ENCODE results near the gene PRKACA. TPM values are rescaled to one million over a fixed set of nuclear protein-coding genes. Genes with fewer than 3 reads are reported as not detected.

The PRKACA gene
- polyA plus RNA-seq, 2 of the 4 experiments (the other 2 are of a cell fraction) = 10.0 to 40.9 TPM

DNA sequence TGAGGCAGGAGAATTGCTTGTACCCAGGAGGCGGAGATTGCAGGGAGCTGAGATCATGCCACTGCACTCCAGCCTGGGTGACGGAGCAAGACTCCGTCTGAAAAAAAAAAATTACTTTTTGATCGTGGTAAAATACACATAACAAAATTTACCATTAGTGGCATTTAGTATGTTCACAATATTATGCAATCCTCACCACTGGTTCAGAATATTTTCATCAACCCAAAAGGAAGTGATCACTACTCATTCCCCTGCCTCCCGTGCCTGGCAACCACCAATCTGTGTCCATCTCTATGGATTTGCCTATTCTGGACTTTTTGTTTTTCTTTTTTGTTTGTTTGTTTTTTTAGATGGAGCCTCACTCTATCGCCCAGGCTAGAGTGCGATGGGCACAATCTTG lies 54.5 kb downstream of the PRKACA start:
- ChIA-PET POLR2A (no interaction called here), CTCF (interaction anchor here (1.1 to 8.8 kb wide), 3 partner anchors 8 to 183 kb away, joined by 3 to 93 read pairs (median 3); partner anchors contain the start of gene MISP3)
- no peak for TF ChIP-seq JUNB (IDR thresholded peaks at IDR 0.05)
- TF ChIP-seq RCOR1 (IDR thresholded peaks at IDR 0.05; ENCODE audit: low read depth, low read length) = no peak
- TF ChIP-seq KDM1A (IDR thresholded peaks at IDR 0.05; ENCODE audit: low read depth) = no peak
- TF ChIP-seq HOXB13 (CRISPR knock-in tag; IDR thresholded peaks at IDR 0.05; ENCODE audit: low read depth) = no peak
- TF ChIP-seq, protein P1, sequence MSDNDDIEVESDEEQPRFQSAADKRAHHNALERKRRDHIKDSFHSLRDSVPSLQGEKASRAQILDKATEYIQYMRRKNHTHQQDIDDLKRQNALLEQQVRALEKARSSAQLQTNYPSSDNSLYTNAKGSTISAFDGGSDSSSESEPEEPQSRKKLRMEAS (IDR thresholded peaks at IDR 0.05) = no peak
- no peak overlapping the region for H3K27ac ChIP-seq
- WGBS (ENCODE audit: missing lambda C conversion rate) = 58% methylated on average over 7 of the region's 7 CpGs
- FAIRE-seq = no peak
- ATAC-seq = no peak
- no peak for DNase-seq (ENCODE audit: low read depth in 1 of 2, low spot score in 1 of 2)
- H3K4me1 ChIP-seq = peaks cover 18% of the 10 kb centered on the region
- H3K4me2 ChIP-seq = no peak overlapping the region
- no peaks in the 10 kb centered on the region for H3K9me3 ChIP-seq
- no peak overlapping the region for H3K4me3 ChIP-seq

- no peak overlapping the region for H3K27ac ChIP-seq
- TF ChIP-seq, protein P2, sequence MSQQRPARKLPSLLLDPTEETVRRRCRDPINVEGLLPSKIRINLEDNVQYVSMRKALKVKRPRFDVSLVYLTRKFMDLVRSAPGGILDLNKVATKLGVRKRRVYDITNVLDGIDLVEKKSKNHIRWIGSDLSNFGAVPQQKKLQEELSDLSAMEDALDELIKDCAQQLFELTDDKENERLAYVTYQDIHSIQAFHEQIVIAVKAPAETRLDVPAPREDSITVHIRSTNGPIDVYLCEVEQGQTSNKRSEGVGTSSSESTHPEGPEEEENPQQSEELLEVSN (IDR thresholded peaks at IDR 0.05; ENCODE audit: borderline replicate concordance, low read depth) = no peak
- no peak for TF ChIP-seq HOXA7 (CRISPR knock-in tag; IDR thresholded peaks at IDR 0.05)
- no peak for TF ChIP-seq TFCP2L1 (CRISPR knock-in tag; IDR thresholded peaks at IDR 0.05)
- TF ChIP-seq, protein P3, sequence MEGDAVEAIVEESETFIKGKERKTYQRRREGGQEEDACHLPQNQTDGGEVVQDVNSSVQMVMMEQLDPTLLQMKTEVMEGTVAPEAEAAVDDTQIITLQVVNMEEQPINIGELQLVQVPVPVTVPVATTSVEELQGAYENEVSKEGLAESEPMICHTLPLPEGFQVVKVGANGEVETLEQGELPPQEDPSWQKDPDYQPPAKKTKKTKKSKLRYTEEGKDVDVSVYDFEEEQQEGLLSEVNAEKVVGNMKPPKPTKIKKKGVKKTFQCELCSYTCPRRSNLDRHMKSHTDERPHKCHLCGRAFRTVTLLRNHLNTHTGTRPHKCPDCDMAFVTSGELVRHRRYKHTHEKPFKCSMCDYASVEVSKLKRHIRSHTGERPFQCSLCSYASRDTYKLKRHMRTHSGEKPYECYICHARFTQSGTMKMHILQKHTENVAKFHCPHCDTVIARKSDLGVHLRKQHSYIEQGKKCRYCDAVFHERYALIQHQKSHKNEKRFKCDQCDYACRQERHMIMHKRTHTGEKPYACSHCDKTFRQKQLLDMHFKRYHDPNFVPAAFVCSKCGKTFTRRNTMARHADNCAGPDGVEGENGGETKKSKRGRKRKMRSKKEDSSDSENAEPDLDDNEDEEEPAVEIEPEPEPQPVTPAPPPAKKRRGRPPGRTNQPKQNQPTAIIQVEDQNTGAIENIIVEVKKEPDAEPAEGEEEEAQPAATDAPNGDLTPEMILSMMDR (IDR thresholded peaks at IDR 0.05) = no peak
- no peak for TF ChIP-seq RAD21 (conservative IDR thresholded peaks at IDR 0.05 in 1 of 2, IDR thresholded peaks at IDR 0.05 in 1 of 2)
- TF ChIP-seq RFX5 (IDR thresholded peaks at IDR 0.05) = no peak
- TF ChIP-seq RARB (CRISPR knock-in tag; IDR thresholded peaks at IDR 0.05) = no peak
- no peak for TF ChIP-seq CBX8 (IDR thresholded peaks at IDR 0.05)
- no peak for TF ChIP-seq POLR2AphosphoS2 (conservative IDR thresholded peaks at IDR 0.05; ENCODE audit: low read length)
- TF ChIP-seq FOSL2 (IDR thresholded peaks at IDR 0.05) = no peak
- no peak for TF ChIP-seq FOSL2 (CRISPR knock-in tag; IDR thresholded peaks at IDR 0.05)
- TF ChIP-seq MAFK (IDR thresholded peaks at IDR 0.05; ENCODE audit: partially characterized antibody) = no peak
- TF ChIP-seq SREBF2 (IDR thresholded peaks at IDR 0.05) = no peak
- DNase-seq (ENCODE audit: low read depth in 1 of 2, low spot score in 1 of 2) = no peak
- POLR2A ChIA-PET = no interaction called here
- peaks cover 20% of the 10 kb centered on the region for H3K4me1 ChIP-seq
- no peak for ATAC-seq
- no peak overlapping the region for H3K4me3 ChIP-seq
- H3K4me2 ChIP-seq = no peak overlapping the region
- 81% methylated on average over 5 of the region's 5 CpGs for WGBS (ENCODE audit: missing lambda C conversion rate)
- H3K9me3 ChIP-seq = no peaks in the 10 kb centered on the region
- no peak for FAIRE-seq
- CTCF ChIA-PET = interaction anchor here (1.7 to 8.8 kb wide), 3 partner anchors 9 to 182 kb away, joined by 3 to 93 read pairs (median 8); partner anchors contain the start of gene MISP3
Observed at GRCh38 chr19:14062558-14062855, 55.1 kb downstream of the PRKACA start.

- ChIA-PET CTCF (interaction anchor here (1.7 to 8.8 kb wide), 3 partner anchors 9 to 182 kb away, joined by 3 to 93 read pairs (median 8); partner anchors contain the start of gene MISP3), POLR2A (no interaction called here)
- Histone ChIP-seq H3K4me3 (no peak within 1 kb of the TSS), H3K9me3 (no peaks in the 10 kb centered on the region), H3K4me1 (peaks cover 20% of the 10 kb centered on the region), H3K27ac (peak within 1 kb of the TSS in 1 of 2 experiments; percentile 49; a peak in 2 of 6 replicates), H3K4me2 (peak within 1 kb of the TSS; percentile 21; the same call in 1 of the 3 replicates)
- WGBS (ENCODE audit: missing lambda C conversion rate) = 87% methylated on average over 7 of the region's 19 CpGs
- no peak for DNase-seq (ENCODE audit: low read depth in 1 of 2, low spot score in 1 of 2)
- FAIRE-seq = no peak
- TF ChIP-seq, protein P4, sequence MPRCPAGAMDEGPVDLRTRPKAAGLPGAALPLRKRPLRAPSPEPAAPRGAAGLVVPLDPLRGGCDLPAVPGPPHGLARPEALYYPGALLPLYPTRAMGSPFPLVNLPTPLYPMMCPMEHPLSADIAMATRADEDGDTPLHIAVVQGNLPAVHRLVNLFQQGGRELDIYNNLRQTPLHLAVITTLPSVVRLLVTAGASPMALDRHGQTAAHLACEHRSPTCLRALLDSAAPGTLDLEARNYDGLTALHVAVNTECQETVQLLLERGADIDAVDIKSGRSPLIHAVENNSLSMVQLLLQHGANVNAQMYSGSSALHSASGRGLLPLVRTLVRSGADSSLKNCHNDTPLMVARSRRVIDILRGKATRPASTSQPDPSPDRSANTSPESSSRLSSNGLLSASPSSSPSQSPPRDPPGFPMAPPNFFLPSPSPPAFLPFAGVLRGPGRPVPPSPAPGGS (IDR thresholded peaks at IDR 0.05) = no peak
- TF ChIP-seq EHMT2 (IDR thresholded peaks at IDR 0.05; ENCODE audit: low read depth) (no peak), RAD21 (conservative IDR thresholded peaks at IDR 0.05 in 1 of 2, IDR thresholded peaks at IDR 0.05 in 1 of 2) (no peak), RARB (CRISPR knock-in tag; IDR thresholded peaks at IDR 0.05) (no peak), JUN (IDR thresholded peaks at IDR 0.05) (no peak), BHLHE40 (IDR thresholded peaks at IDR 0.05; ENCODE audit: low read depth, low read length) (no peak), SREBF2 (IDR thresholded peaks at IDR 0.05) (no peak), MYC (IDR thresholded peaks at IDR 0.05; ENCODE audit: borderline replicate concordance, low read length) (no peak), MAFK (IDR thresholded peaks at IDR 0.05; ENCODE audit: partially characterized antibody) (no peak), TP53 (CRISPR knock-in tag; IDR thresholded peaks at IDR 0.05) (no peak), FOXS1 (CRISPR knock-in tag; IDR thresholded peaks at IDR 0.05) (no peak), RNF2 (IDR thresholded peaks at IDR 0.05; ENCODE audit: borderline replicate concordance, low read depth) (no peak)
- ATAC-seq = no peak; a peak in 1 of 6 replicates
Observed at GRCh38 chr19:14061751-14062557, 55.6 kb downstream of the PRKACA start, which contains the start of gene PALM3. PALM3 (minus strand) TSS chr19:14062076; CDS start chr19:14061980, 96 bp downstream.

All from A549 (cell line).